ENCODE data around the gene ERICH3.
"Not testable (repeated sequence)": the region's sequence is repeated elsewhere in the genome, so short reads cannot be mapped to it uniquely, and the experiment has no call there.

The ERICH3 gene

GRCh38 chr1:74679811-74680210 lies 6.2 kb upstream of the ERICH3 start:
- TF ChIP-seq CTCF (conservative IDR thresholded peaks at IDR 0.05) (no peak), ZFX (IDR thresholded peaks at IDR 0.05) (no peak)
- no peak overlapping the region for H3K27ac ChIP-seq

GRCh38 chr1:74677926-74678325 lies 4.3 kb upstream of the ERICH3 start:
- H3K27ac ChIP-seq: no peak overlapping the region
- TF ChIP-seq ZFX (IDR thresholded peaks at IDR 0.05) (no peak), CTCF (conservative IDR thresholded peaks at IDR 0.05) (no peak)

- H3K27ac ChIP-seq: no peak overlapping the region
- TF ChIP-seq ZFX (IDR thresholded peaks at IDR 0.05): no peak
- TF ChIP-seq CTCF (conservative IDR thresholded peaks at IDR 0.05): no peak
Observed at GRCh38 chr1:74674278-74675048, 871 bp upstream of the ERICH3 start.

GRCh38 chr1:74670866-74671265 lies 2.7 kb downstream of the ERICH3 start:
- H3K27ac ChIP-seq: not testable (repeated sequence)

GRCh38 chr1:74654708-74655107 lies 18.9 kb downstream of the ERICH3 start:
- TF ChIP-seq CTCF (conservative IDR thresholded peaks at IDR 0.05) (no peak), ZFX (IDR thresholded peaks at IDR 0.05) (no peak)
- H3K27ac ChIP-seq: no peak overlapping the region

GRCh38 chr1:74652711-74653139 lies 20.9 kb downstream of the ERICH3 start:
- no peak for TF ChIP-seq CTCF (conservative IDR thresholded peaks at IDR 0.05)
- no peak for TF ChIP-seq ZFX (IDR thresholded peaks at IDR 0.05)

GRCh38 chr1:74650561-74650960 lies 23.0 kb downstream of the ERICH3 start:
- no peak overlapping the region for H3K27ac ChIP-seq
- TF ChIP-seq CTCF (conservative IDR thresholded peaks at IDR 0.05) (no peak), ZFX (IDR thresholded peaks at IDR 0.05) (no peak)

More at GRCh38 chr1:74652711-74653139, 20.9 kb downstream of the ERICH3 start:
- H3K27ac ChIP-seq: no peak overlapping the region

- H3K27ac ChIP-seq: no peak overlapping the region
- TF ChIP-seq ZFX (IDR thresholded peaks at IDR 0.05): no peak
- TF ChIP-seq CTCF (conservative IDR thresholded peaks at IDR 0.05): no peak
Observed at GRCh38 chr1:74641876-74642275, 31.7 kb downstream of the ERICH3 start.
